T-helper 1 cell (primary cell): Measurements from ENCODE around the gene ABCC1.
A peak's percentile ranks its signal among the peaks of the same experiment; 100 is the strongest.

Source experiments
- DNase-seq, 5 donors: peaks; one replicate each; pipeline ENCODE4 v3.0.0-alpha.2; 2012 to 2020

Gene ABCC1

DNA sequence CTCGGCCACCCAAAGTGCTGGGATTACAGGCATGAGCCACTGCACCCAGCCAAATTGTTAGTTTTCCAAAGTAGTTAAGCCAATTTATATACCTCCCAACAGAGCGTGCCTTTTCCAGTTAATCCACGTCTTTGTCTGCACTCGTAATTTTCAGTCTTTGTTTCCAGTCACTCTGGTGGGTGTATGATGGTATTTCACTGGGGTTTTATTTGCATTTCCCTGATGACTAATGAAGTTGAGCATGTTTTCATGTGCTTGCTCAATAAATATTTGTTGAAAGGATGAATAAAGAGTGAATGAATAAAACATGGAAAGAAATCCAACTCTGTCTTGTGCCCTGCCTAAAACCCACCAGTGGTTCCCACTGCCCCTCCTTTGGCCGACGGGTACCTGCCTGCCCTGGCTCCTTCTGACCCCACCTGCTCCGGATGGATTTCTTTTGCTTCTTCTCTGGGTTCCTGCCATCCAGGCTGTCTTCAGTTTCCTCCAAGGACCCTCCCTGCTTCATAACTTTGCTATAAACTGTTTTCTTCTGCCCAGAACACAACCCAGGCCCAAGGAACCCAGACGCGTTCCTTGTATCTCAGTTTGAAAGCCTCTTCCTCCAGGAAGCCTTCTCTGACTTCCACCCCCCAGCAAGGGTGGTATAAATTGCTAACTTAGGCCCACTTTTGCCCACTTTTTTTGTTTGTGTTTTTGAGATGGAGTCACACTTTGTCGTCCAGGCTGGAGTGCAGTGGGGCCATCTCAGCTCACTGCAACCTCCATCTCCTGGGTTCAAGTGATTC, 3.0 kb upstream of the ABCC1 start:
- DNase-seq = no peak

DNA sequence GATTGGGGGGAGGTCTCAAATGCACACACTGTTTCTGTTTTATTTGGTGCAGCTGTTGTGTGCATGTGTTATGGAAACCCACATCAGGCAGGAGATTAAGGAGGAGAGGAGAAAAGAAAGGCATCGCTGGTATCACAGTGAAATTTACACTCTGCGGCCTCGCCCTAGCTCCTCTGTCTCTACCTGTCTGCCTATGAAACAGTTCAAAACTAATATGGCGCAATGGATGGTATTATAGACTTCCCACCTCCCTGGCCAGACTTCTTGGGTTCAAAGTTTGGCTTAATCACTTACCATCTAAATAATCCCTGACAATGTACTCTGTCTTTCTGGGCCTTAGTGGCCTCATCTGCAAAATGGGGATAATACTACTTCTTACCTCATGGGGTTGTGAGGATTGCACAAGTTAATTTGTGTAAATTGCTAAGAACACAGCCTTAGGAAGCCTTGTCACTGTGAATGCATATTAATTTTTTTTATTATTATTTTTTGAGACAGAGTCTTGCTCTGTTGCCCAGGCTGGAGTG, 1.4 kb upstream of the ABCC1 start:
- DNase-seq = no peak

DNA sequence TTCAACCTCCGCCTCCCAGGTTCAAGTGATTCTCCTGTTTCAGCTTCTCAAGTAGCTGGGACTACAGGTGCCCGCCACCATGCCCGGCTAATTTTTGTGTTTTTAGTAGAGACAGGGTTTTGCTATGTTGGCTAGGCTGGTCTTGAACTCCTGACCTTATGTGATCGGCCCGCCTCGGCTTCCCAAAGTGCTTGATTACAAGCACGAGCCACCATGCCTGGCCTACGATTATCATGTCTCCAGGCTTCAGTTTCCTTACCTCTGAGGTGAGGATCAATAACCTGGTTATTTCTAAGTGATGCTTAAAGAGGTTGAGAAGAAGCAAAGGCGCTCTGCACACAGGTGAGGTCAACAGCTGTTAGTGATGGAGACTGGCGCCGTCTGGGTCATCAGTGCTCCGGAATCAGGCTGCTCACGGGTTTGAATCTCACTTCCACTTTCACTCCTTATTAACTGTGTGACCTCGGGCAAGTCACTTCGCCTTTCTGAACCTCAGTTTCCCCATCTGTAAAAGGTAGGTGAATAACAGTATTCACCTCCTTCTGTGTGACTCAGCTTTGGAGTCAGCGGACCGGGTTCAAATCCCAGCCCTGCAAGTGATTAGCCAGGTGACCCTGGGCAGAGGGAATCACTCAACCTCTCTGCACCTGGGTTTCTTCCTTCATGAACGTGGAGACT, 745 bp upstream of the ABCC1 start:
- DNase-seq = no peak

DNA sequence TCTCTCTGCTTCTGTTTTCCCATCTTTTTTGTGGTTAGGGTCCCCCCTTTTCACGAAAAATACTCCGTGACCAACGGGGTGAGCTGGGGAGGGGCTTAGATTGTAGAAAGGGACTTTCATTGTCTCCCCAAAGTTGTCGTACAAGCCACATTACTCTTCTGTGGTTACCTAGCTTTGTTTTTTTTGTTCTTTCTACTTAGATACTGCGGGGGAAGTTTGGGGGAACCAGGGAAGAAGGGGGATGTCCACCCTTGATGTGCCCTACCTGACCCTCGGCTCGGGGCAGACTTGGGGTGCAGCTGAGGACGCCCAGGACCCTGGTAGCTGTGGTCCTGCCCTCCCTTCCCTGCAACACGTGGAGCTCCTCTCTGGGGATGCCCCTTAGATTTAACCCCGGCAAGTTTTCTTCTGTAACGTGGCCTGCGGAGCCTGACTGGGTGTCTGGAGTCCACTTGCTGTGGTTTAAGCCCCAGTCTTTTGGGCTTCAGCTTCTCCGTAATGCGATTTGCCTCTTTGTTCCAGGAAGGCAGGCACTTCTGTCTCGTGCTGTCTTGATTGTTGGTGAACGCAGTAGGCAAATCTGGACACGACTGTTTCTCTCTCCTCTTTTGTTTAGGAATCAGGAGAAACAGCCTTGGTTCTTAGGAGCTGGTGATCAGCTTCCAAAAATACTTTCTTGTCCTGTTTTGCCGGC, 892 bp downstream of the ABCC1 start:
- DNase-seq = peak; percentile 28 to 38 (median 31)

DNA sequence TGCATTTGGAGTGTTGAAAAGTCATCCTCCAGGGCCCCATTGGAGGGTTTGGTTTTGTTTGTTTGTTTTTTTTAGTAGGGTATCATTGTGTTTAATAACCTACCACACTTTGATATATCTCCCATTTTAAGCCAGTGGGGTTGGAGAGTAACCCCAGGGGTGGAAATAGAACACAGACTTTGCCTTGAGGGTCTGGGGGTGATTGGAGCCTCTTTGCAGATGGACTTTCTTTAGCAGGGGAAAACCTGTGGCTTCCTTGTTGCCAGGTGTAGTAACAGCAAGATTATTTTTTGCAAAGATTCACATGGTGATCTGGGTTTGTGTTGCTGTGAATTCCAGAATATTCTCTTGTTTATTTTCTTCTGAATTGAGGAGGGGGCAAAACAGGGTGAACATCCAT, 1.5 kb downstream of the ABCC1 start:
- DNase-seq = no peak

DNA sequence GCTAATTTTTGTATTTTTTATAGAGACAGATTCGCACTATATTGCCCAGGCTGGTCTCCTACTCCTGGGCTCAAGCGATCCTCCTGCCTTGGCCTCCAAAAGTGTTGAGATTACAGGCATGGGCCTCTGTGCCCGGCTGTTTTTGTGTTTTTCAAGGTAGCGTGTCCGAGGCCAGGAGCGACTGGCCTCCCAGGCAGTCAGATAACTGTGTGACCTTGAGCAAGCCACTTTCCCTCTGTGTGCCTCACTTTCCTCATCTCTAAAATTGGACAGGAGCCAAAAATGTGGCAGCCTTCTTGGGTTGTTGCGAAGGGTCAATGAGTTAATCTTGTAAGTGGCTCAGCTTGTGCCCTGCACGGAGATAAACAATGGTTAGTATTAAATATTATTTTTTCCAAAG, 2.4 kb downstream of the ABCC1 start:
- no peak for DNase-seq

DNA sequence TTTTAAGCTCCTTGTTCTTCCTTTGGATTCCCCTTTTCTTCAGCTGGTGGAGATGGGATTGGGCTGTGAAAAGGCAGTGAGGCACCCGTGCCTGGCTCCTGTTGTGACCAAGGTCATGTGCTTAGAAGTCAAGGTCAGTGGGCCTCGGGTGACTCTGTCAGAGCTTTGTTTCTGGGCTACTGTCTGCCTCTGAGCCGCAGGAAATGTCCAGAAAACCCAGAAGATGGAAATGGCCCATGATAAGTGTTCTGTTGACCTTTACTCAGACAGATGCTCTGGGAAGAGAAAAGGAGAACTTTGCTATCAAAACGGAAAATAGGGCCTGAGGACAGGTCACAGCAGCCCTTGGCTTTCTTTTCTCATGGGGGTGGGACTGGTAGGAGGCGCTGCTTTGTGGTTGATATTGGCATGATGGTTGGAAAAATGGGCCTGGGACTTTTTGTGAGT, 2.9 kb downstream of the ABCC1 start:
- no peak for DNase-seq

DNA sequence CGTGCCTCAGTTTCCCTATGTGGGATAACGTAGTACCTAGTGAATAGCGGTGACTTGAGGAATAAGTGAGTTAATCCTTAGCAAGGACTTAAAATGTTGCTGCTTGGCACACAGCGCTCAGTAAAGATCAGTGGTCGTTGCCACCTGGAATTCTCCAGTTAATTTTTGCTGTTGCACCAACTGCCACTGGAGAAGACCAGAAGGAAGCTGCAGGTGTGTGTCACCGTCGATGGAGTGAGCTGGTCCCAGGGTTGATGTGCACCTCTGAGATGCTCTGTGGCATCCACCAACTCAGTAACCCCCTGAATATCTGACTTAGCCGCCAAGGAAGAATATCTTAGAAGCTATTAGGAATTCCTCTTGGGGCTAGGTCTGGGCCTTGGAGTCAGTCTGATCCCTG, 4.1 kb downstream of the ABCC1 start:
- no peak for DNase-seq

DNA sequence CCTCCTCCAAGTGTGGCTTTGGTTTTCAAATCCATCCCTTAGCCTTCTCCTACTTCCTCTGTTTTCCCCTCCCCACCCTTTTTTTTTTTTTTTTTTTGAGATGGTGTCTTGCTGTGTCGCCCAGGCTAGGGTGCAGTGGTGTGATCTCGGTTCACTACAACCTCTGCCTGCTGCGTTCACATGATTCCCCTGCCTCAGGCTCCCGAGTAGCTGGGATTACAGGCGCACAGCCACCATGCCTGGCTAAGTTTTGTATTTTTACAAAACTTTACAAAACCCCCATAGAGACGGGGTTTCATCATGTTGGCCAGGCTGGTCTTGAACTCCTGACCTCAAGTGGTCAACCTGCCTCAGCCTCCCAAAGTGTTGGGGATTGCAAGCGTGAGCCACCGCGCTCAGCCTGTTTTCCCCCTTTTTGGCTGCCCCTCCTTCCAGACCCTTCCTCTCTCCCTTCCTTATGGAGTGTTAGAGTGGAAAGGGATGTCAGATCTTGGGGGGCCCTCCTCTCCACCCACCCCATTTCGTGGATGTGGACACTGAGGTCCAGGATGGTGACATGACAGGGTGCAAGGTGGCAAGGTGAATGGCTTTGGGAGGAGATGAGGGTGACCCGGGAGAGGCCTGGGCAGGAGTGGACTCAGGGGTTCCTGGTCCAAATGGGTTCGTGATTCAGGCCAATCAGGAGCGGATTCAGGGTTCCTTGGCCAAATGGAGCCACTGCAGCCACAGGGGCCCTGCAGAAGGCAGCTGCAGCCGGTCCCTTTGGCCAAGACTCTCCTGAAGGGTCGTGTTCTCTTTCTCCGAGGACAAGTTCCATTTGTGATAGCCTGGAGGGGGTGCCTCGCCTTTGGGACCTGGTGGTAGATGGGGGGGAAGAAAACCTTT, 4.8 kb downstream of the ABCC1 start:
- DNase-seq = no peak

DNA sequence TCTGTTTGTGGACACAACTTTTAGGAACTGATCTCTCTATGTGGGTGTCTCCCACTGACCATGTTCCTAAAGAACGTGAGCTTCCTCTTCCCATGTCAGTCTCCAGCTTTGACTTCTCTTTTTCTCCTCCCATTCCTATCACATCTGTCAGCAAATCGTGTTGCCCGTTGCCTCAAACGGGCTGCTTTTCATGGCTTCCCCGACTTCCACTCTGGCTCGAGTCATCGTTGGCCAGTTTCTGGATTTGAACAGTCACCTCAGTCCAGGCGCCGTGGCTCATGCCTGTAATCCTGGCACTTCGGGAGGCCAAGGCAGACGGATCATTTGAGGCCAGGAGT, 5.4 kb downstream of the ABCC1 start:
- DNase-seq = no peak

DNA sequence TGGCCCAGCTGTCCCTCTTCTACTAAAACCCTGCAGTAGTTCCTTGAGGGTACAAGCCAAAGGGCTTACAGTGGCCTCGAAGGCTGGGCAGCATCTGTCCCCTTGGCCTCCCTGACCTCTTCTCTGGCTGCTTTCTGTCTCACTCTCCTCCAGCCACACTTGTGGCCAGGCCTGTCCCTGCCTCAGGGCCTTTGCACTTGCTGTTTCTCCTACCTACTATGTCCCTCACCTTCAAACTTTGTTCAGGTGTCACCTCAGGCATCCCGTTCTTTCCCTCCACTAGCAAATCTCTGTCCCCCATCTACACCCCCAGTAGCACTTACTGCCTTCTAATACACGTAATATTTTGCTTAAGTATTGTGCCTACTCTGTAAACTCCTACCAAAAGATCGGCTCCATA, 6.0 kb downstream of the ABCC1 start:
- no peak for DNase-seq

DNA sequence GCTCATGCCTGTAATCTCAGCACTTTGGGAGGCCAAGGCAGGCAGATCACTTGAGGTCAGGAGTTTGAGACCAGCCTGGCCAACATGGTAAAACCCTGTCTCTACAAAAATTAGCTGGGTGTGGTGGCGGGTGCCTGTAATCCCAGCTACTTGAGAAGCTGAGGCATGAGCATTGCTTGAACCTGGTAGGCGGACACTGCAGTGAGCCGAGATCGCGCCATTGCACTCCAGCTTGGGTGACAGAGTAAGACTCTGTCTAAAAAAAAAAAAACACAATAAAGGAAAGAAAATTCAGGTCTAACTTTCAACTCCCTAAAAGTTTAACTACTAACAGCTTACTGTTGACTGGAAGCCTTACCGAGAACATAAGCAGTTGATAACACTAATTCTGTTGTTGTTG, 6.7 kb downstream of the ABCC1 start:
- peak in 2 of 5 donors; percentile 14 to 29 for DNase-seq

DNA sequence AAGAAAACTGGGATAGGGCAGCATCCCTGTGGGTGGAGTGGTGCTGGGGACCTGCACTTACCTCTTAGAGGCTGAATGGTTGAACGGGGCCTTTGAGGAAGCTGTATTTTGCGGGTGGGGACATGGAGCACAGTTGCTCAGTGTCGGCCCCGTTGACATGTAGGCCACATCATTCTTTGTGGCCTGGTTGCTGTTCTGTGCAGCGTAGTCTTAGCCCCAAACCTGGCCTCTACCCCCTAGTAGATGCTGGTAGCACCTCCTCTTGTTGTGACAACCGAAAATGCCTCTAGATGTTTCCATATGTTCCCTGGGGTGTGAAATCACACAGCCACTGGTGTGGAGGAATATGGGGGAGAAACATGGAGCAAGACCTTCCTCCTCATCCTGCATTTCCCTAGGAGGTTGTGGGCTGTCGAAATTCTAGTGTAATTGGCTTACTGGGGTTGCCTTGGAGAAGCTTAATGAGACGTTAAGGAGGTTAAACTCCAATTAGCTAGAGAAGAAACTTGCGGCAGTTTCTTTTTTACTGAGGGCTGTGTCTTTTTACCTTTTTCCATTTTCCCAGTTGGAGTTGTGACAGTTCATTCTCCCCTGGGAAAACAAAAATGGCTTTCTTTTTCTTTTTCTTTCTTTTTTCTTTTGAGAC, 9.4 kb downstream of the ABCC1 start:
- DNase-seq = peak in 1 of 5 donors; percentile 27

DNA sequence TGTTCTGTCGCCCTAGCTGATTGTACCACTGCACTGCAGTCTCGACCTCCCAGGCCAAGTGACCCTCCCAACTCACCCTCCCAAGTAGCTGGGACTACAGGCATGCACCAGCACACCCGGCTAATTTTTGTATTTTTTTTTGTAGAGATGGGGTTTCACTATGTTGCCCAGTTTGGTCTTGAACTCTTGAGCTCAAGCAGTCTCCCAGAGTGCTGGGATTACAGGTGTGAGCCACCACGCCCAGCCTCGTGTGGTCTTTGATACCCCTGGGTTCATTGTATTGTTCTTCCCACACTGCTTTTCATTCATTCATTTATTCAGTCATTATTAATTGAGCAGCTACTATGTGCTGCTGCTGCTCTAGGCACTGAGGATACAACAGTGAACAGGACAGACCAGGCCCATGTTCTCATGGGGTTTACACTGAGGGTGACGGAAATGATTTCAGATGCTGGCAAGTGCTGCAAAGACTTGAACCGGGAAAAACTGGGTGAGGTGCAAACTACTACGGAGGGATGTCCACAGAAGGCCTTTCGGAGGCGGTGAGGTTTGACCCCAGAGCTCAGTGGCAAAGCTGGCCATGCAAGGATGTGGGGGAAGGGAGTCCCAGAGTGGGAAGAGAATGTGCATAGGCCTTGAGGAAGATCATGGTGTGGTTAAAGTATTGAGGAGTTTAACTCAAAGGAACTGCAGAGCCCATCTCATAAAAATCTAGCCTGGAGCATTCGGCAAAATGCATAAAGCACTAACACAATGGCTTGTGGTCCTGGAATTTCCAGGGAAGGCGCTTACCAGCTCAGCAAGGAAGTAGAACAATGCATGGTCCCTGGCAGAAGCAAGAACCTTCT, 10.9 kb downstream of the ABCC1 start:
- DNase-seq = peak in 1 of 5 donors; percentile 38

DNA sequence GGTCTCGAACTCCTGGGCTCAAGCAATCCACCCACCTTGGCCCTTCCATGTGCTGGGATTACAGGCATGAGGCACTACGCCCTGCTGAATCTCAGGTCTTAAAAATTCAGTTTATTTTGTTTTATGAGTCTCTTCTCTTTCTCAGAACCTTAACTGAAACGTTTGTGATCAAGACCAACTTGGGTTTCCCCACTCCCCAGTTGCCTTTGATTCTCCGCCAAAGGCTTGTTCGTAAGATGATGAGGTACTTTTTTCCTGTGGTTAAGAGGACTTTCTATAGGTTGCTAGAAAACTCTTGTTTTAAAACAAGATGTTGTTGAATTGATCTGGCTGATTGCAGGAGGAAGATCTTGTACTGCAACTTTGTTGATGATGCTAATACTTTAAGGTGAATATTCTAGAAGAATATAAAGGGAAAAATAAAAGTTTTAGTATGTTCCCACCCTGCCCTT, 11.7 kb downstream of the ABCC1 start:
- DNase-seq = peak; percentile 41 to 94 (median 63)

DNA sequence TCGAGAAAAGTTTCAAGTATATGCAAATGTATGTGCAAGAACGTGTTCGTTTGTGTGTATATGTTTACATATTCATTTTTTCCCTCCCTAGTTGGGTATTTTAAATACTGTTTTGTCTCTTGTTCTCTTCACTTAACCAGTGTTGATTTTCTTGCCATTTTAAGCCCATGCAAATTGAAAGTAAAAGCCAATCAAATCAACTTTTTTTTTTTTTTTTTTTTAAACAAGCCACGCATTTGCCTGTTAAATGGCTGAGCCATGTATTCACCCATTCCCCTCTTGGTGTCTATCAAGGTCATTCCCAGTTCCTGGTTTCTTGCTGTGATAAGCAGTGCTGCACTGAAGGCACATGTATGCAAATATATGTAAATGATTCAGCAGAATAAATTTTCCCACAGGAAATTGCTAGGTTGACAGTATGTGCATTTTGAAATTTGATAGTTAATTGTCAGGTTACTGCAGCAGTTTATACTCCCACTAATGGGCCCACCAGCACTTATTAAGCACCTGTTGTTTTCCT, 12.2 kb downstream of the ABCC1 start:
- DNase-seq = no peak

DNA sequence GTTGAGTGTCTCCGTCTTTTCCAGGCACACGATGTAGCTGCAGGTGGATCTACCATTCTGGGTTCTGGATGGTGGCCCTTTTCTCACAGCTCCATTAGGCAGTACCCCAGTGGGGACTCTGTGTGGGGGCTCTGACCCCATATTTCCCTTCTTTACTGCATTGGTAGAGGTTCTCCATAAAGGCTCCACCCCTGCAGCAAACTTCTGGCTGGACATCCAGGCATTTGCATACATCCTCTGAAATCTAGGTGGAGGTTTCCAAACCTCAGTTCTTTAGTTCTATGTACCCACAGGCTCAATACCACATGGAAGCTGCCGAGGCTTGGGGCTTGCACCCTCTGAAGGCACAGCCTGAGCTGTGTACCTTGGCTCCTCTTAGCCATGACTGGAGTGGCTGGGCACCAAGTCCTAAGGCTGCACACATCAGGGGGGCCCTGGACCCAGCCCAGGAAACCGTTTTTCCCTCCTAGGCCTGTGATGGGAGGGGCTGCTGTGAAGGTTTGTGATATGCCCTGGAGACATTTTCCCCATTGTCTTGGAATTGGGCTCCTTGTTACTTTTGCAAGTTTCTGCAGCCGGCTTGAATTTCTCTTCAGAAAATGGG, 14.0 kb downstream of the ABCC1 start:
- no peak for DNase-seq

DNA sequence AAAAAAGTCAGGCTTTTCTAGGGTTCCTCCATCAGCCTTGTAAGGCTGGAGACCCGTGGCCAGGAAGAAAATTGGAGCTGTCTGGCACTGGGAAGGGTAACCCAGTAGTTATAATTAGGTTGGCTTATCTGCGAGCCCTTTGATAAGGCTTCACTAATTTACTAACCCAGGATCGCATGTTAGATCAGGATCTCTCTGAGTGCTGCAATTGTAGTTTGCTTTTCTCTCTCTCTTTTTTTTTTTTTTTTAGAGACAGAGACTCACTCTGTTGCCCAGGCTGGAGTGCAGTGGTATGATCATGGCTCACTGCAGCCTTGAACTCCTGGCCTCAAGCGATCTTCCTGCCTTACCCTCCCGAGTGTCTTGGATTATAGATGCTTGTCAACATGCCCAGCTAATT, 17.0 kb downstream of the ABCC1 start:
- DNase-seq = no peak

DNA sequence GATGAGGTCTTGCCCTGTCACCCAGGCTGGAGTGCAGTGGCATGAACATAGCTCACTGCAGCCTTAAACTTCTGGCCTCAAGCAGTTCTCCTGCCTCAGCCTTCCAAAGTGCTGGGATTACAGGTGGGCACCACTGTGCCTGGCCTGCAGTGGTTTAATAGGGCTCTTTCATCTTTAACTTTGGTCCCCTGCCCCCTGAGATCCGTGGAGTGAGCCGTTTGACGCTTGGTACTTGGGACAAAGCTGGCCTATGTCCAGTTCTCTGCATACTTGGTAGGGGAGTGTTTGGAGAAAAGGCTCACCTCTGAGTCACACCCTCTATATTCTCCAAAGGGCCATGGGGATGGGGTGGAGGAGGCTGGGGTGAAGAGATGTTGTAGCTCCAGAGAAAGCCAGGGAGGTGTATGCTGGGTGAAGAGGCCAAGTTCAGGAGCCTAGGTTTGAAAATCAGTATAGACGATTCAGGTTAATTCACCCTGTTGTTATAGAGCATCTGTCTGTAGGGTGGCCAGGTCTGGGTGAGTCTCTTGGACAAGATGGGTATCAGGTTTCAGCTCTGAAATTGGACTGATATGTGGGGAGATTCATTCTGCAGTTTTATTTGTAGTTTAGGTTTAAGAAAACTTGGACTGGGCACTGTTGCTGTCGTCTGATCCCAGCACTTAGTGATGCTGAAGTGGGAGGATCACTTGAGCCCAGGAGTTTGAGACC, 17.6 kb downstream of the ABCC1 start:
- DNase-seq = no peak
